HG03175 (cell line): Measurements from ENCODE around the gene HTR5A.

ENCODE experiments used
- ATAC-seq: cut with Tn5 transposase; IDR thresholded peaks from one replicate; pipeline ENCODE4 v1.9.1; 2021; ENCODE audit warnings: mild to moderate bottlenecking, moderate library complexity; ENCODE audit not compliant: unreplicated experiment

Gene HTR5A

GRCh38 chr7:155084969-155085368 is 14.8 kb downstream of the HTR5A start:
- no peak for ATAC-seq

- ATAC-seq = no peak
Observed at GRCh38 chr7:155090684-155091083, 20.6 kb downstream of the HTR5A start.

- no peak for ATAC-seq
Observed at GRCh38 chr7:155093596-155093995, 23.5 kb downstream of the HTR5A start.

- no peak for ATAC-seq
Observed at GRCh38 chr7:155094636-155095135, 24.6 kb downstream of the HTR5A start.

GRCh38 chr7:155097338-155097737 is 27.2 kb downstream of the HTR5A start:
- ATAC-seq = no peak

GRCh38 chr7:155103839-155104238 is 33.7 kb downstream of the HTR5A start:
- ATAC-seq = no peak

GRCh38 chr7:155104913-155105312 is 34.8 kb downstream of the HTR5A start:
- ATAC-seq = no peak

- no peak for ATAC-seq
Observed at GRCh38 chr7:155106356-155106755, 36.2 kb downstream of the HTR5A start.

GRCh38 chr7:155107126-155107525 is 37.0 kb downstream of the HTR5A start:
- no peak for ATAC-seq

GRCh38 chr7:155108144-155108901 is 38.2 kb downstream of the HTR5A start:
- no peak for ATAC-seq

GRCh38 chr7:155109121-155109520 is 39.0 kb downstream of the HTR5A start:
- no peak for ATAC-seq

- no peak for ATAC-seq
Observed at GRCh38 chr7:155115288-155115687, 45.2 kb downstream of the HTR5A start.

- ATAC-seq = no peak
Observed at GRCh38 chr7:155119801-155120382, 49.8 kb downstream of the HTR5A start.

GRCh38 chr7:155120460-155120859 is 50.3 kb downstream of the HTR5A start:
- no peak for ATAC-seq

- ATAC-seq = no peak
Observed at GRCh38 chr7:155122831-155123230, 52.7 kb downstream of the HTR5A start.

- ATAC-seq = no peak
Observed at GRCh38 chr7:155123413-155123812, 53.3 kb downstream of the HTR5A start.

GRCh38 chr7:155124706-155125105 is 54.6 kb downstream of the HTR5A start:
- ATAC-seq = no peak

- ATAC-seq = no peak
Observed at GRCh38 chr7:155129186-155129585, 59.1 kb downstream of the HTR5A start.

- ATAC-seq = no peak
Observed at GRCh38 chr7:155129789-155130188, 59.7 kb downstream of the HTR5A start.

GRCh38 chr7:155130493-155130892 is 60.4 kb downstream of the HTR5A start:
- ATAC-seq = no peak

- no peak for ATAC-seq
Observed at GRCh38 chr7:155131090-155131489, 61.0 kb downstream of the HTR5A start.

- ATAC-seq = no peak
Observed at GRCh38 chr7:155132431-155132830, 62.3 kb downstream of the HTR5A start.
